Erythroblast (primary cell): ENCODE measurements around the gene ORMDL3.

Source experiments
- GATA1 ChIP-seq: IDR thresholded peaks from 2 replicates; pipeline ENCODE4 v1.6.1; 2011; ENCODE audit warnings: low read depth, mild to moderate bottlenecking, control low read depth, low read length, moderate library complexity
- POLR2A ChIP-seq: IDR thresholded peaks from 2 replicates; pipeline ENCODE4 v1.6.1; 2011; ENCODE audit warnings: mild to moderate bottlenecking, low read length

DNA sequence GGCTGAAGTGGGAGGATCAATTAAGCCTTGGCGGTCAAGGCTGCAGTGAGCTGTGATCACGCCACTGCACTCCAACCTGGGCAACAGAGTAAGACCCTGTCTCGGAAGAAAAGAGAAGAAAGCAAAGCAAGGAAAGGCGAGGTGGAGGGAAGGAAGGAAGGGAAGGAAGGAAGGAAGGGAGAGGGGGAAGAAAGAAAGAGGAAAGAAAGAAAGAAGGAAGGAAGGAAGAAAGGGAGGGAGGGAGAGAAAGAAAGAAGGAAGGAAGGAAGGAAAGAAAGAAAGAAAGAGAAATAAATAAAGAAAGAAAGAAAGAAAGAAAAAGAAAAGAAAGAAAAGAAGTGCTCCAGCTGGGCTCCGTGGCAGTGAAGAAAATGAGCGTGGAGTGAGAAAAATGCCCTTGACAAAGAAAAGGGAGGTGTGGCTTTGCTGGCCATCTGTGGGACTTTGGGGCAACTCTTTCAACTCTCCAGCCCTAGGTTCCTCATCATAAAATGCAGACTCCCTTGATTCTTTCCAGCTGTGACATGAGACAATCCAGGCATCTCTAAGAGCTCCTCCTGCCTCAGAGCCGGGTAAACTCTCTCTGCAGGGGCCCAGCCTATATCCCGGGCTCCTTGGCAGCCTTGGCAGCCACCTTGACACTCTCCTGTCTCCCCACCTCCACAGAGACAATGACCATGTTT lies 37.8 kb upstream of the ORMDL3 start:
- no peak for TF ChIP-seq POLR2A
- TF ChIP-seq GATA1, result no peak
